GM19328 (cell line): Measurements from ENCODE around the gene ZNF70.

ENCODE experiments used
- ATAC-seq: cut with Tn5 transposase; IDR thresholded peaks from one replicate; pipeline ENCODE4 v1.9.1; 2021; ENCODE audit warnings: mild to moderate bottlenecking, moderate library complexity; ENCODE audit not compliant: unreplicated experiment

ZNF70 gene

DNA sequence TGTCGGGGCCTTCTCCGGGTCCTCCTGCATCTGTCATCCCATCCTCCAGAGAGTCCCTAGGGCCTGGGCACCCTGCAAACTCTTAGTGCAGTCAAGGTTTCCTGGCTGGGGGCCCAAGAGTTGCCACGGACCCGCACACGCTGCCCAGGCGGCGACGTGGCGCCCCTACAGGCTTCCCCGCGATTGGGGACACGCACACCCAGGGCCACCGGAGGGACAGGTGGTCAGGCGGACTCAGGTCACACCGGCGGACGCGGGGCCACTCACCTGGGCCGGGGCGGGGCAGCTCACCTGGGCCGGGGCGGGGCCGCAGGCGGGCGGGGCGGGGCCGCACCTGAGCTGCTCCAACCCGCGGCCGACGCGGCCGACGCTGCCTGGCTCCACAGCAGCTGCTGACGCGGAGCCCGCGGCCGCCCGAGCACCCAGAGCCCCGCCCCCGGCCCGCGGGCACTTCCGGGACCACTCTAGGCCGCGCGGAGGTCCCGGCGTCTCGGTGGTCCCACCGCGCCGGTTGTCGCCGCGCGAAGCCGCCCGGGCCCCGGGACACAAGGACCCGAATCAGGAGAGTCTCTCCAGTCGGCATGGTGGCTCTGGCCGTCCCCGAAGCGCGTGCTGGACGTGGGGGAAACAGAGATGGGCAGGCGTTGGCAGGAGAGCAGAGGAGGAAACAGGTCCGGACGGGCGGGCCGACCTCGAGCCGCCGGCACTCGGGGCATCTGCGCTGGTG is at the start of gene ZNF70:
Gene ZNF70 (minus strand): TSS at position 399 of the 727 bp plus-strand sequence. CDS start 5,972 bp downstream, outside the sequence.
- peak; percentile 71 for ATAC-seq

DNA sequence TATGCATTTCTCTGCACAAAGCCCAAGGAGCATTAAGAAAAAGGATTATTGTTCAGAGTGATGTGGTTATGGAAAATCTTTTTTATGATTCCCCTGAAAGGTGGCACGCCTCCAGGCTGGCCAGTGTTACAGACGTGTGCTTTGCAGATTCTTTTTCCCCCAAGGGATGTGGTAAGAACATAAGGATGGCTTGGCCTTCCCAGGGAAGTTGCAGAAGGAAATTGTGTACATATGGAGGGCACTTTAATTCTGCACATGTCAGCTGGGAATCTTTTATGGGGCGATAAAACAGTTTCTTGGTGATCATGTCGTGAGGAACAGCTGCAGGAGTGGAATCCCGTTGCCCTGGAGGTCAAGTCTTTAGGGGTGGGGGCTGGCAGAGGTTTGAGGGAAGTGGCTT is 45.5 kb upstream of the ZNF70 start:
- ATAC-seq, result no peak

DNA sequence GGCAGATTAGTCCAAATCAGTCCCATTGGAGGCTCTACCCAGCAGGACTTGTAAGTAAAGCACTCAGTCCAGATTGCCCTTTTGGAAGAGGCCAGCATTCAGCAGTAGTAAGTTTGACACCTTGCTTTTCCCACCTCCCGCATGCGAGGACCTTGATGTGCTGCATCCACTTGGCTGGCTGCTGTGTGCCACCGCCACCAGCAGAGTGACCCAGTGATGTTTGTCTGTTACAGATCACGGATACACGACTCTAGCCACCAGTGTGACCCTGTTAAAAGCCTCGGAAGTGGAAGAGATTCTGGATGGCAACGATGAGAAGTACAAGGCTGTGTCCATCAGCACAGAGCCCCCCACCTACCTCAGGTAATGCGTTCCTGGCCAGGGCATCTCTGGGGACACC is 42.4 kb upstream of the ZNF70 start:
- no peak for ATAC-seq

DNA sequence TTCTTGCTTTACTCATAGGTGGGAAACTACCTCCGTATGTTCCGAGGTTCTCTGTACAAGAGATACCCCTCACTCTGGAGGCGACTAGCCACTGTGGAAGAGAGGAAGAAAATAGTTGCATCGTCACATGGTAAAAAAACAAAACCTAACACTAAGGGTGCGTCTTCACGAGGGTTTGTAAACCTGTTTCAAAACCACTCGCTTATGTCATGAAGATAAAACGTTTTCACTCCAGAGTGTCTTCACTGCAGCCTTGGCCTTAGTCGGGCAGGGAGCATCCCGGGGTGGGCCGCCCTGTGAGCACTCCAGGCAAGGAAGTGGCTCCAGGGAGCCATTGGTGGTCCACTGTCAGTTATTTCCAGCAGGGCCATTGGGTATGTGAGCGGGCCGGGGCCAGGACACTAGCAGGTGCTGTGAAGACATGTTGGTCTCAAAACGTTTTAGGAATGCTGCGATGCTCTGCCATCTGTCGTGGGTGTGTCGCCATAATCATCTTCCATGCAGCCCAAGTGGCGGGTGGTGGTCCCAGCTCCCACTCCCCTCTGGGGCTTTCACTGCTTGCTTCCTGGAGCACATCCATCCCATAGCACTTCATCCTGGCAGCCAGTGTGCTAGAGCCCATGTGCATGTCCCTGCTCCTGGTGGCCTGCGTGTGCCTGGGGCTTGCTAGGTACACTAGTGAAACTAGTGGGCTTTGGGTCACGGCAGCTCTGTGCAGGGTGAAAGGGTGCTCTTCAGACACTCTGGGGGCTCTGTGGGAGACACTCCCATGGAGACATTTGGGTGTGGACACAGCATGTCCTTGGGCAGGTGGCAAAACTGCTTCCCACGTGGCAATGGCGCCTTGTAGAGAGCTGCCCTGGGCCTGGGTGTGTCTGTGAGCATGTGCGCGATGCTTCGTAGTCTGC is 41.1 kb upstream of the ZNF70 start:
- ATAC-seq, result no peak

DNA sequence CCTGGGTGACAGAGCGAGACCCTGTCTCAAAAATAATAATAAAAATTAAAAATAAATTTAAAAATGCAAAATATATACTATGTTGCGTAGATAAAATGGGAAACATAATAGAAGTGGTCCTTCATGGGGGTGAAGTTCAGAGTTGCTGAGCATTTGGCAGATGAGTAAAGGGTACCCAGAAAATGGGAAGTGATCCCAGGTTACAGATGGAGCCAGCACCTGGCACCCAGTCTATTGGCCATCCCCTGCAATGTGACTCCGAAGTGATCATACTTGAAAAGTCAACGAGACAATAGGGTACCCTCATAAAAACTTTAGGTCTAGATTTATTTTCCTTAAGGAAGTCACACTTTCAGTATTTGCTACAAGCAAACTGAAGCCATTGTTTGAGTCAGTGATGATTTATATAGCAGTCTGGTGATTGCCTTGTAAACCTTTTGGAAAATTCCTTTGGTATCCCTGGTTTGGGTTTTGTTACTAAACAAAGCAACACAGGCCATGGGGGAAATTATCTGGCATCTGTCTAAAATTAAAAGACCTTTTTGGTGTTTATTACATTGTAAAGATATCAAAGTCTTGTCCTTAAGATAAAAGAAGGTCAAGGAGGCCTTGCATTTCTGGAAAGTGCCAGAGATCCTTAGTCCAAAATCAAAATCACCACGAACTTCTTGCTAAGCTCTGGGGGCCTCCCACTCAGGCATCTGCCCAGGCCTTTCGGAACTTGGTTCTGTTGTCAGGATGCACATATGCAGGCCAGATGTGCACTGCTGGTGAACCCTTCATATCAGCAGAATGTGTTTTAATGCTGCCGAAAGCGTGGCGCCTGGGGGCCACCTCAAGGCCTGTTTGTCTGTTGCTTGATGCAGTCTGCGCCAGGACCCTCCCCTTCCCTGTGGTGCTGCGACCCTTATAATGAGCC is 40.2 kb upstream of the ZNF70 start:
- no peak for ATAC-seq

DNA sequence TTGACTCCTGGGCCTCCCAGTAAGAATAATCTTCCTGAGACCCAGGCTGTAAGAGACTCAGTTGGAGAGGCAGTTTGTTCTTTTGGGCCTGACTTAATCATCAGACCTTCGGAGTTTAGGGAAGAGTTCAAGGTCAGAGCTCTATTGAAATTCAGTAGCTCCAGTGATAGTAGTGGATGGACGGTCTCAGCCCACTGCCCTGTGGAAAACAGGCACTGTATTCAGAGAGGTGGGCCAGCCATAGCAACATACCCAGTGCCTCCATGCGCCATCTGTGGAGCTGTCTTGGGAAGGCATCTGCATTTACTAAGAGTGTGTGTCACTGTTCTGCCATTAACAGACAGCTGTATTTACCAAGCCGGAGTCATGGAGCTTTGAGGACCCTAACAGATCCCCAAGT is 38.7 kb upstream of the ZNF70 start:
- no peak for ATAC-seq

DNA sequence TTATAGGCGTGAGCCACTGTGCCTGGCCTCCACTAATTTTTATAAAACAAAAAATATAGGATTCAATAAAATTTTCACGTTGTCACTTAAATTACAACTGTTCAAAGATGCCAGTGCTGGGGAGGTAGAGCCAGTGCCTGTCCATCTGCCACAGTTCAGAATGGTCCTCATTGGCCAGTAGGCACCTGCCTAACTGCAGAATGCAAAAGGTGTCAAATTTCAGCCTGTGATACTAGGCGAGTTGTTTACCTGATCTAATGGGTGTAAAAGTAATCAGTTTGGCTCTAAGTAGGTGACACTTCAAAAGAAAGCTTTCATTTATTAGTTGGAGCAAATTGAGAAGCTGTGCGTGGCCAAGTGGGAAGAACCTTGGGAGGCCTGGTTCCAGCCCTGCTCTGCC is 38.2 kb upstream of the ZNF70 start:
- ATAC-seq, result no peak

DNA sequence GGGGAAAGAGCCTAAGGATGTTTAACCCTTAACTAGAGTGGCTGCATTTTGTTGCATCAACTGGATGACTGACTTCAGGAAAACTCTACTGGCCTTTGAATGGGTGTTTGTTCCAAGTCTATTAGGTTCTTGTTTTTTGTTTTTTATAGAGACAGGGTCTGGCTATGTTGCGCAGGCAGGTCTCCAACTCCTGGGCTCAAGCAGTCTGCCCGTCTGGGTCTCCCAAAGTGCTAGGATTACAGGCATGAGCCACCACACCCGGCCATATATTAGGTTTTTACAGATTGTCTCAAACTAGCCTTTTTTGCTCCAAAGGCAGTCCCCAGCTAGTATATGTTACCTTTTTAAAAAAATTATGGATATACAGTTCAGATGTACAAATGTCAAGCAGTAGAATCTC is 37.0 kb upstream of the ZNF70 start:
- no peak for ATAC-seq

DNA sequence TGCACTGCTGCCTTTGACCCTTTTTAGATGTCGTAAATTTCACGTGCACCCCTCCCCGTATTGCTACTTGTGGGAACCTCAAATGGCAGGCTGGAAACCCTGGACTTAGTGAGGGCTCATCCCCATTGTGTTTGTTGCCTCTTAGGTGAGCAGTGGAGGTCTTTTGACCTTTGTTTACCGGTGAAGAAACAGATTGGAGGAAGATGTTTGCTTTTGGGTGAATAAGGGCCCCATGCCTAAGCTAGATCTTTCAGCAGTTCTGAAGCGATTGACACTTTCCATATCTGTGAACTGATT is 36.6 kb upstream of the ZNF70 start:
- peak; percentile 11 for ATAC-seq

DNA sequence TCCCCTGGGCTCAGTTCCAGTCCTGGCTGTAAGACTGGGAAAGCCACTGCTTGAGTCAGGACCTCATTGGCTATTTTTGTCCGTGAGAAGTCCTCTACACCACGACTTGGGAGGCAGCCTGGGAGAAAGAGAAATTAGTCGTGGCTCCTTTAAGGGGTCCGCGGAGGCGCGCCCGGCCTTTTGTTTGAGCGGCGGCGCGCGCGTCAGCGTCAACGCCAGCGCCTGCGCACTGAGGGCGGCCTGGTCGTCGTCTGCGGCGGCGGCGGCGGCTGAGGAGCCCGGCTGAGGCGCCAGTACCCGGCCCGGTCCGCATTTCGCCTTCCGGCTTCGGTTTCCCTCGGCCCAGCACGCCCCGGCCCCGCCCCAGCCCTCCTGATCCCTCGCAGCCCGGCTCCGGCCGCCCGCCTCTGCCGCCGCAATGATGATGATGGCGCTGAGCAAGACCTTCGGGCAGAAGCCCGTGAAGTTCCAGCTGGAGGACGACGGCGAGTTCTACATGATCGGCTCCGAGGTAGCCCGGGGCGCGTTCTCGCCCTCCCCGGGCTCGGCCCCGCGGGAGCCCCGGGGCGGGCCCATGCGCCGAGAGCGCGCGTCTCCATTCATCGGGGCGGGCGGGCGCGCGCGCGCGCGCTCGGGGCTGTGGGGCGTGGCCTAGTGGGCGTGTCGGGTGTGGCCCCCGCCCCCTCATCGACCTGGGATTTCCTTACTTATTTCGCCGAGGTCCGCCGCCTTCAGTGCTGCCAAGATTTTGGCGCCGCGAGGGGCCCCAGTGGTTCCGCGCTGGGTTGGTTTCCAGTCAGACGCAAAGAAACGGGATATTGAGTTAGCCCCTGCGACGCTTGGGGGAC is 36.1 kb upstream of the ZNF70 start, which contains the start of gene SMARCB1:
Gene SMARCB1 (plus strand): TSS at position 215 of the 848 bp plus-strand sequence. CDS start 204 bp downstream, at position 419.
- ATAC-seq, result peak; percentile 67

DNA sequence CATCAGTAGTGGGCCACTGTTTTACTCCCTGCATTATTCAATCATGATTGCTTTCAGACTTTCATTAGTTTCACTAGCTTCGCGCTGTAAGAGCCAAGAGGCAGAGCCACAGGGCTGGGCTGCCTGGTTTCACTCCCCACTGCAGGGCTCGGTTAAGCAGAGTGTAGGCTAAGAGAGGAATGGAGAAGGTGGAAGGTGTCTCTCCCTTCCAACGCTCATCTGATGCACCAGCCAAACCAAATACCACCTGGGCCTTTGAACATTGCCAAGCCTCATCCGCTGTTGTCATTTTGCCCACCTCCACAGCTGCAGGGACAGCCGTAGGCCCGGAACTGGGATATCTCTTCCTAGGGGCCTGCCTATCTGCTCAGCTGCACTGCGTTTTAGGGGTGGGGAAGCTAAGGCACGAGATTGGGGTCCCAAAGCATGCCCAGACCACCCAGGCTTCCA is 35.4 kb upstream of the ZNF70 start:
- no peak for ATAC-seq

DNA sequence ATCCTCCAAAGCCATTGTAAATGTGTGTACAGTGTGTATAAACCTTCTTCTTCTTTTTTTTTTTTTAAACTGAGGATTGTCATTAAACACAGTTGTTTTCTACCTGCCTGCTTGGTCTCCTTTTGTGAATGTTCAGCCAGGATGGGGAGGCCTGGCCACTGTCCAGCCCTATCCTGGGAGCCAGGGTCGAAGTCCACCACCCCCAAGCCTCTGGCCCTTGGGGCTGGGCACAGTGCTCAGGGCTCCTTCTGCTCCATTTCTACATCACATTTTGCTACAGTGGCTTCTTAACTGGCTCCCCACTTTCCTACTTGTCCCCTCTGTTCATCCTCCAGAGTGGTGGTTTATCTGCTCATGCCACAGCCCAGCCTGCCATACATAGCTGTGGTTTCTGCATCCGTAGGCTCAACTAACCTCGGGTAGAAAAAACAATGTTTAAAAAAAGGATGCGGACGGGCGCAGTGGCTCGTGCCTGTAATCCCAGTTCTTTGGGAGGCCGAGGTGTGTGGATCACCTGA is 33.4 kb upstream of the ZNF70 start:
- no peak for ATAC-seq

DNA sequence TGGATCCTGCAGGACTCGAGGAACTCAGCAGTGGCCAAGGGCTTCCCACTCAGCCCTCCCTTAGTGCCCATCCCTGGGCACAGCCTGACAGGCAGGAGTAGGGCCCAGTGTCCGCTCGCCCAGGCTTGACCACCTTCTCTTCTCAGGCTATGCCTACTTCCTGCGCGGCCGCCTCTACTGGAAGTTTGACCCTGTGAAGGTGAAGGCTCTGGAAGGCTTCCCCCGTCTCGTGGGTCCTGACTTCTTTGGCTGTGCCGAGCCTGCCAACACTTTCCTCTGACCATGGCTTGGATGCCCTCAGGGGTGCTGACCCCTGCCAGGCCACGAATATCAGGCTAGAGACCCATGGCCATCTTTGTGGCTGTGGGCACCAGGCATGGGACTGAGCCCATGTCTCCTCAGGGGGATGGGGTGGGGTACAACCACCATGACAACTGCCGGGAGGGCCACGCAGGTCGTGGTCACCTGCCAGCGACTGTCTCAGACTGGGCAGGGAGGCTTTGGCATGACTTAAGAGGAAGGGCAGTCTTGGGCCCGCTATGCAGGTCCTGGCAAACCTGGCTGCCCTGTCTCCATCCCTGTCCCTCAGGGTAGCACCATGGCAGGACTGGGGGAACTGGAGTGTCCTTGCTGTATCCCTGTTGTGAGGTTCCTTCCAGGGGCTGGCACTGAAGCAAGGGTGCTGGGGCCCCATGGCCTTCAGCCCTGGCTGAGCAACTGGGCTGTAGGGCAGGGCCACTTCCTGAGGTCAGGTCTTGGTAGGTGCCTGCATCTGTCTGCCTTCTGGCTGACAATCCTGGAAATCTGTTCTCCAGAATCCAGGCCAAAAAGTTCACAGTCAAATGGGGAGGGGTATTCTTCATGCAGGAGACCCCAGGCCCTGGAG is 32.6 kb upstream of the ZNF70 start:
- ATAC-seq, result no peak

DNA sequence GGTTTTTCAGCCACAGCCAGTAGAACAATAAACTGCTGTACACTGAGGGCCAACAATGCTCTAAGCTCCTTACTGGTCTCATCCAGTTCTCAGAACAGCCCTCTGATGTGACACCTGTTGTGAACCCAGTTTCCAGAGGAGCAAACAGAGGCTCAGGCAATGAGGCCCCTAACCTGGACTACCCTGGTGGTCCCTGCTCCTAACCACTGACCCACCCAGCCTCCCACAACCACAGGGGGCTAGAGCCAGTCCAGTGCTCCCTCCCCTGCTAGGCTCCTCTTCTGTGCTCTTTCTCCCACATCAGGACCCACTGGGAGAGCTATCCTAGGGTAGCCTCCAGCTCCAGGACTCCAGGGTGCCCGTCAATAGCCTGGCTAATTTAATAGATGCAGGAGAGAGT is 31.8 kb upstream of the ZNF70 start:
- no peak for ATAC-seq

DNA sequence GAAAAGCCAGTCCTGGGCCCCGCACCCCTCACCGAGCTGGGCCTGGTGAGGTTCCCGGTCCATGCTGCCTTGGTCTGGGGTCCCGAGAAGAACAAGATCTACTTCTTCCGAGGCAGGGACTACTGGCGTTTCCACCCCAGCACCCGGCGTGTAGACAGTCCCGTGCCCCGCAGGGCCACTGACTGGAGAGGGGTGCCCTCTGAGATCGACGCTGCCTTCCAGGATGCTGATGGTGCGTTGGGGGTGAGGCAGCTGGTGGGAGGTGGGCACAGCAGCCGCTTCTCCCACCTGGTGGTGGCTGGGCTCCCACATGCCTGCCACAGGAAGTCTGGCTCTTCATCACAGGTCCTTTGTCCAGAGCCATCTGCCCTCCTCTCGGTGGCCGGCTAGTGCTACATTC is 31.3 kb upstream of the ZNF70 start:
- ATAC-seq, result no peak

DNA sequence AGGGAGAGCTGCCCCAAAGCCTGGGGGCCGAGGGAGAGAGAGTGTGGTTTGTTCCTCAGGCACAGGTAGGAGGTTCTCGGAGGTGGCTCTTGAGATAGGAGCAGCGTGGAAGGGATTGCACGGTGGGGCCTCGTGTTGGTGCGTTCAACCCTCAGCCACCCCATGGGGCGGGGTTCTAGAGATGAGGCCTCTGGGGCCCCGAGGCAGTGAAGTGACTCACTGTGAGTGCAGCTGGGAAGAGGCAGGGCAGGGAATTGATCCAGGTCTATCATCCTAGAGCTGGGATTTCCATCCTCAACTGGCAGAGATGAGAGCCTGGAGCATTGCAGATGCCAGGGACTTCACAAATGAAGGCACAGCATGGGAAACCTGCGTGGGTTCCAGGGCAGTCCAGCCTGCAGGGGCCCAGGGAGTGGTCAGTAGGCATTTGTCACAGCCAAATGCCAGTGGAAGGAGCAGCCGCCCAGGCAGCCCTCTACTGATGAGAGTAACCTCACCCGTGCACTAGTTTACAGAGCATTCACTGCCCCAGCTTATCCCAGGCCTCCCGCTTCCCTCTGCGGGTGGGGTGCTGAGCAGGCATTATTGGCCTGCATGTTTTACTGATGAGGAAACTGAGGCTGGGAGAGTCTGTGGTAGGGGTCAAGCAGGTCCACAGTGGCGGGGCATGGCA is 30.7 kb upstream of the ZNF70 start:
- no peak for ATAC-seq

DNA sequence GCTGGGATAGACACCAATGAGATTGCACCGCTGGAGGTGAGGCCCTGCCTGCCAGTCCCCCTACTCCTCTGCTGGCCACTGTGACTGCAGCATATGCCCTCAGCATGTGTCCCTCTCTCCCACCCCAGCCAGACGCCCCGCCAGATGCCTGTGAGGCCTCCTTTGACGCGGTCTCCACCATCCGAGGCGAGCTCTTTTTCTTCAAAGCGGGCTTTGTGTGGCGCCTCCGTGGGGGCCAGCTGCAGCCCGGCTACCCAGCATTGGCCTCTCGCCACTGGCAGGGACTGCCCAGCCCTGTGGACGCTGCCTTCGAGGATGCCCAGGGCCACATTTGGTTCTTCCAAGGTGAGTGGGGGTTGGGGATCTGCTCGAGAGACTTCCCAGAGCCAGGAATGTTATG is 30.2 kb upstream of the ZNF70 start:
- no peak for ATAC-seq

DNA sequence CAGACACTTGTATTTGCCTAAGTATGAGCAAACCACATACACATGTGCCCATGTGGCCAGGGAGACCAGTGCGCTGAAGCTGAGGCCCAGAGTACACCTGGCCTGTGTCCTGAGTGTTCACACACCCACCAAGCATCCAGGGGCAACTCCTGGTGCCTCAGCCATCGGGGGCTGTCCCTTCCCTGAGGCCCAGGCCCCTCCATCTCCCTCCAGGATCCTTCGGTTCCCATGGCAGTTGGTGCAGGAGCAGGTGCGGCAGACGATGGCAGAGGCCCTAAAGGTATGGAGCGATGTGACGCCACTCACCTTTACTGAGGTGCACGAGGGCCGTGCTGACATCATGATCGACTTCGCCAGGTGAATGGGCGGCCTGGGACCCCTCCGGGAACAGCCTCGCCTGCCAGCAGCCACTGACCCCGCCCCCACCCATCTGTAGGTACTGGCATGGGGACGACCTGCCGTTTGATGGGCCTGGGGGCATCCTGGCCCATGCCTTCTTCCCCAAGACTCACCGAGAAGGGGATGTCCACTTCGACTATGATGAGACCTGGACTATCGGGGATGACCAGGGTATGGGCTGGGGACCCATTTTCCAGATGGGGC is 29.3 kb upstream of the ZNF70 start:
- no peak for ATAC-seq
